Measurements from ENCODE around the gene SPDYE1.
"Not testable (repeated sequence)": the region's sequence is repeated elsewhere in the genome, so short reads cannot be mapped to it uniquely, and the experiment has no call there.

DNA sequence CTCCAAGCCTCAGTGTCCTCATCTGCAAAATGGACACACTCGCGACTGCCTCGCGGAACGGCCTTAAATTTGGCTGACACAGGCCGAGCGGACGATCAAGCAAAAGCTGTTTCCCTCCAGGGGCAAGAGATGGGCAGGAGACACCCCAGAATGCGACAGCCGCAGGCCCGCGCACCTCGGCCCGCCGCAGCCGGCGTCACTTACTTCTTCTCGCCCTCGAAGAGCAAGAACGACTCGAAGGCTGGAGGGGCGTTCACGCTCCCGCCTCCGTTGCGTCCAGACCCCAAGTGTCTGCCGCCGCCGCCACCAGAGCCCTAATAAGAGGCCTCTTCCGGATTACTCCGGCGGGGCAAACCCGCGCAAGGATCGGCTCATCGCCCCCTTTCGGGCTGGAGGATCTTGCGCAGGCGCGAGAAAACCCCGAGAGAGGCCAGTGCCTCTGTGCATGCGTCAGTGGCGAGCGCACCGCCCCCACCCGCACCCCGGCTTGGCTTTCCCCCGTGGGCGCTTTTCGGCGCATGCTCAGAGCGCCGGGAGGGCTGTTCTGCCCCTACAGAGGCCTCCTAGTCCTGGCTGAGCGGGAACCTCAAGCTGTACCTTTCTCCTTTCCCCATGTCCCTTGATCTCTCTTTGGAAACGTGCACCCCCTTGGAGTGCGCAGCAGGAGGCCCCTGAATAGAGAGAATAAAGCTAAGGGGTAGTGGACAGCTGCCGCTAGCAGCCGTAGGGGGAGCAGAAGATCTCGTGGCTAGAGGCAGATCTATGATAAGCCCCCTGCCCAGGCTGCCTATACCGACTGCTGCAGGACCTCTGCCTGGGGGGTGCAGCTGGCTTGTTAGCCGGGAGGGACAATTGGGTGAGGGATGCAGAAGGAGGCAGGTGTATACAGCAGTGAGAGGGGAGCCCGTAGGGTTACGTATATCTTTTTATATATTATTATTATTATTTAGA, 21.4 kb downstream of the SPDYE1 start:
- not testable (repeated sequence) for TF ChIP-seq SUZ12 (IDR thresholded peaks at IDR 0.05; ENCODE audit: extremely low read depth, insufficient read depth, insufficient read length); YY1 (IDR thresholded peaks at IDR 0.05; ENCODE audit: insufficient read depth, insufficient read length)

All from NT2/D1 (cell line).